ENCODE data around the gene ZFP36L2. TPM values are rescaled to one million over a fixed set of nuclear protein-coding genes. Genes with fewer than 3 reads are reported as not detected.
A peak's percentile ranks its signal among the peaks of the same experiment; 100 is the strongest.

ZFP36L2 gene
- total and polyA plus RNA-seq, 9 of the 15 experiments (the other 6 are each of a cell fraction or from before 2014, with no cell fraction given), result 4.1 to 60.6 (median 20.3) TPM

- Histone ChIP-seq H3K36me3 (ENCODE audit: control insufficient read depth, insufficient read depth, low read length) (no peaks in the 10 kb centered on the region), H3K27me3 (ENCODE audit: control insufficient read depth in 2 of 2, insufficient read depth in 2 of 2, low read length in 2 of 2) (no peaks in the 10 kb centered on the region), H3K79me2 (ENCODE audit: control insufficient read depth, insufficient read depth, low read length) (no peaks in the 10 kb centered on the region), H3K9me1 (ENCODE audit: control insufficient read depth, insufficient read depth, low read length) (no peaks in the 10 kb centered on the region), H3K4me1 (replicated peaks in 1 of 2; ENCODE audit: control insufficient read depth in 2 of 2, insufficient read depth in 2 of 2, low read length in 2 of 2) (peaks cover 65 to 78% of the 10 kb centered on the region in 2 experiments), H2AFZ (ENCODE audit: low read depth, low read length) (peak overlapping the region; percentile 88; the same call in 1 of the 2 replicates), H3K9ac (ENCODE audit: insufficient read depth in 1 of 2, low read depth in 2 of 2, low read length in 2 of 2) (peak overlapping the region; percentile 52 to 90; a peak in 3 of 4 replicates), H3K4me2 (ENCODE audit: insufficient read depth, low read length) (no peak overlapping the region), H3K9me3 (replicated peaks; ENCODE audit: control insufficient read depth, insufficient read depth, low read depth, low read length) (no peaks in the 10 kb centered on the region), H3K27ac (ENCODE audit: extremely low read depth, low read depth, low read length) (peak overlapping the region; percentile 82), H3K4me3 (no peak overlapping the region), H4K20me1 (replicated peaks; ENCODE audit: control insufficient read depth, insufficient read depth, low read length) (no peaks in the 10 kb centered on the region)
- peak in 2 of 4 experiments; percentile 43 for DNase-seq (ENCODE audit: extremely low read depth in 1 of 4, low spot score in 3 of 4)
- ChIA-PET CTCF (ENCODE audit: low intra/inter-chr PET ratio) (no interaction called here), POLR2A (interaction anchor here (0.6 to 1.3 kb wide), 7 partner anchors 13 to 32 kb away, joined by 3 to 8 read pairs (median 4); no protein-coding TSS in a partner anchor)
- WGBS (ENCODE audit: insufficient coverage, low coverage, missing lambda C conversion rate), result 44% methylated on average over 3 of the region's 3 CpGs
- no peak for FAIRE-seq
- intact Hi-C loops (cut with micrococcal nuclease) (no loop called here), in situ Hi-C loops (cut with MboI) (no loop called here)
- no TSS peak for BruUV-seq (replicated peaks)
- peak; percentile 9; the same call in 1 of the 3 replicates for ATAC-seq
- 0 out of 3 replicates have a peak, but pooled peaks of 1 of the 2 experiments have one; percentile 31 for TF ChIP-seq CBX3 (IDR thresholded peaks at IDR 0.05; ENCODE audit: borderline replicate concordance in 1 of 2, low read length in 2 of 2)
- TF ChIP-seq CHD4 (IDR thresholded peaks at IDR 0.05; ENCODE audit: insufficient read depth, insufficient replicate concordance, low read depth, low read length, poor library complexity, severe bottlenecking), result peak; percentile 49
- TF ChIP-seq ZHX1 (conservative IDR thresholded peaks at IDR 0.05; ENCODE audit: low read length), result no peak
- TF ChIP-seq PBX2 (CRISPR knock-in tag; IDR thresholded peaks at IDR 0.05; ENCODE audit: low read depth), result no peak
- TF ChIP-seq PBX2 (tag; conservative IDR thresholded peaks at IDR 0.05; ENCODE audit: low read depth), result no peak
- TF ChIP-seq ESRRA (IDR thresholded peaks at IDR 0.05; ENCODE audit: borderline replicate concordance, low read depth), result peak; percentile 35; the same call in 1 of the 2 replicates
- peak; percentile 89 for TF ChIP-seq HDAC2 (IDR thresholded peaks at IDR 0.05)
- TF ChIP-seq RBBP5 (IDR thresholded peaks at IDR 0.05; ENCODE audit: borderline replicate concordance, insufficient read depth, low read length, poor library complexity, severe bottlenecking), result no peak
- peak; percentile 86 to 91 for TF ChIP-seq KDM1A (IDR thresholded peaks at IDR 0.05)
- no peak for TF ChIP-seq PHF21A (IDR thresholded peaks at IDR 0.05; ENCODE audit: borderline replicate concordance, low read depth)
- no peak for TF ChIP-seq POLR2B (IDR thresholded peaks at IDR 0.05; ENCODE audit: low read depth, partially characterized antibody)
- no peak for TF ChIP-seq ETS1 (conservative IDR thresholded peaks at IDR 0.05; ENCODE audit: control insufficient read depth, low read depth, low read length)
- TF ChIP-seq RBM25 (IDR thresholded peaks at IDR 0.05; ENCODE audit: low read depth, low read length, severe bottlenecking), result peak; percentile 96
- no peak for TF ChIP-seq TEAD4 (IDR thresholded peaks at IDR 0.05; ENCODE audit: low read length)
- TF ChIP-seq TEAD4 (CRISPR knock-in tag; IDR thresholded peaks at IDR 0.05; ENCODE audit: borderline replicate concordance), result no peak
Observed at GRCh38 chr2:43191947-43192516, 34.4 kb downstream of the ZFP36L2 start.

Measured in K562 (cell line).